Suprapubic skin (tissue), 3 donors: ENCODE results near the gene GBP1.
"Not testable (repeated sequence)": the region's sequence is repeated elsewhere in the genome, so short reads cannot be mapped to it uniquely, and the experiment has no call there.

Experiments used
- CTCF ChIP-seq, 2 donors: fragments of 200-600 bp in 1 of 2; fragments of 450-650 bp in 1 of 2; sonication (generic) in 1 of 2; IDR thresholded peaks; one replicate each; pipeline ENCODE4 v1.5.1; 2016 to 2019; ENCODE audit warnings: antibody characterized with exemption in 2 of 2, mild to moderate bottlenecking in 1 of 2, moderate library complexity in 1 of 2
- POLR2A ChIP-seq, 2 donors: fragments of 450-650 bp; IDR thresholded peaks; one replicate each; pipeline ENCODE4 v1.6.1; 2017; ENCODE audit warnings: antibody characterized with exemption in 2 of 2, mild to moderate bottlenecking in 2 of 2, moderate library complexity in 2 of 2

GRCh38 chr1:89049187-89049586 is 15.8 kb downstream of the GBP1 start:
- TF ChIP-seq POLR2A, CTCF (IDR thresholded peaks at IDR 0.05): not testable (repeated sequence)
